Stomach (tissue), 9 donors: Measurements from ENCODE around the gene MCM3AP. TPM values are rescaled to one million over a fixed set of nuclear protein-coding genes. Genes with fewer than 3 reads are reported as not detected.

ENCODE experiments used
- DNase-seq, 2 donors: peaks; one replicate each; pipeline versions ENCODE4 v3.0.0 to v3.0.0-alpha.2; 2013 to 2019
- H3K27ac ChIP-seq, 5 donors: fragments of 200-600 bp in 4 of 5; sonication (generic) in 4 of 5; one replicate each; pipeline ENCODE4 v1.5.1; 2013 to 2019; ENCODE audit warnings: mild to moderate bottlenecking in 1 of 5, moderate library complexity in 1 of 5
- H3K27me3 ChIP-seq, 3 donors: fragments of 200-600 bp; sonication (generic); one replicate each; pipeline ENCODE4 v1.5.1; 2017 to 2019; ENCODE audit warnings: mixed run types in 1 of 3
- H3K36me3 ChIP-seq, 4 donors: fragments of 200-600 bp; sonication (generic); 1 replicate in 3 of 4; 2 replicates in 1 of 4; pipeline ENCODE4 v1.5.1; 2016 to 2019
- H3K4me1 ChIP-seq, 4 donors: fragments of 200-600 bp; sonication (generic); one replicate each; pipeline ENCODE4 v1.5.1; 2016 to 2019
- H3K4me3 ChIP-seq, 4 donors: fragments of 200-600 bp; sonication (generic) in 3 of 4; one replicate each; pipeline ENCODE4 v1.5.1; 2016 to 2019; ENCODE audit warnings: mild to moderate bottlenecking in 1 of 4
- H3K9me3 ChIP-seq, 4 donors: fragments of 200-600 bp; sonication (generic); one replicate each; pipeline ENCODE4 v1.5.1; 2016 to 2019
- EP300 ChIP-seq: sonication (generic); formaldehyde crosslinking; IDR thresholded peaks from one replicate; pipeline ENCODE4 v1.6.1; 2017; ENCODE audit warnings: antibody characterized with exemption
- POLR2A ChIP-seq, 4 donors: fragments of 450-650 bp; IDR thresholded peaks; one replicate each; pipeline ENCODE4 v1.6.1; 2016; ENCODE audit warnings: antibody characterized with exemption in 4 of 4, control low read depth in 2 of 4, mild to moderate bottlenecking in 1 of 4, moderate library complexity in 1 of 4
- POLR2AphosphoS5 ChIP-seq, 3 donors: sonication (generic); formaldehyde crosslinking; IDR thresholded peaks; one replicate each; pipeline ENCODE4 v1.6.1; 2016; ENCODE audit warnings: antibody characterized with exemption in 3 of 3
- WGBS, 5 donors: extraction: QIAGEN DNeasy Blood & Tissue Kit in 3 of 5; methylation state at CpG; one replicate each; pipeline versions ENCODE4 v1.1.5 to v1.1.7; 2013 to 2018; 5-methylcytosine and 5-hydroxymethylcytosine counted together
- intact Hi-C: fragments of 100-400 bp; cut with DNase I; formaldehyde crosslinking; loops from one replicate; pipeline ENCODE4 v1.15.1; 2023; ENCODE audit warnings: low total_unique reads
- polyA plus RNA-seq, 3 donors: library from polyadenylated mRNA; stranded (reverse); fragments of 200-250 nt; gene quantifications; one replicate each; pipeline ENCODE4 v1.2.3, GENCODE V29; 2013
- total RNA-seq, 5 donors: library from RNA; depleted of rRNA; stranded (reverse); fragments of >200 nt; gene quantifications; one replicate each; pipeline versions ENCODE4 v1.1.0 to v1.2.3, GENCODE V29; 2014 to 2016
- TF ChIP-seq, protein P1 (sequence below), 7 experiments: fragments of 450-650 bp in 4 of 7; fragments of 200-600 bp in 3 of 7; sonication (generic) in 3 of 7; IDR thresholded peaks; one replicate each; pipeline ENCODE4 v1.5.1; 2016 to 2019; ENCODE audit warnings: antibody characterized with exemption in 7 of 7, control low read depth in 2 of 7, mild to moderate bottlenecking in 1 of 7
- donor health status: healthy with polysubstance abuse.
- donor health status: Bipolar disorder and iron deficiency.
- donor health status: healthy.

The MCM3AP gene
- total and polyA plus RNA-seq, 8 donors: 18.9 to 555 (median 57.4) TPM

DNA sequence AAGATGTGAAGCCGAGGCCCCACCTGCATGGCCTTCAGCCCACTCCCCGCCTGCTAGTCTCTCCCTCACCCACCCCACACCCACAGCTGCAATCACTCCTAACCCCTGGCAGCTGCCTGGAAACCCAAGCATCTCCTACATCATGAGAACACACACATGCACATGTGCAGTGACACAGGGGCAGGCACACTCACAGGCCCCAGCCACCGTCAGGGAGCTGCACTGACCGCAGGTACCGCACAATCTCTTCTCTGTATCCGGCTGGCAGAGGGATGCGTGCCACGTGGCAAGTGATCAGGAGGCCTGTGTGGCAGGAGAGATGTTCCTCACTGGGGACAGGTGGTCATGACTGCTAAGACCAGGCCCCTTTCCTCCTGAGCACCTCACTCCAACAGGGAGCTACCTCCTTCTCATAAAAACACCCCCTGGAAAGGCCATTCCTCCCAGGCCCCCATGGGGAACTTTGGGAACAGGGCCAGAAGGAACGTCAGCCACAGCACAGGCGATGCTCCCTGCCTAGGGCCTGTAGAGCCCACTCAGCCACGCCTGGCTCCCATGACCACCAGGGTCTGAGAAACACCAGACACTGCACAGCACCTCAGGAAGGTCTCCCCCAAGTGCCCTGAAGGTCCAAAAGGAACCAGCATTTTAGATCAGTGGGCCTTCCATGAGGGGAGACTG is 62.8 kb downstream of the MCM3AP start:
- WGBS, 5 donors: 63 to 88% (median 77%) methylated on average over 10 to 11 of the region's 11 CpGs
- Histone ChIP-seq H3K9me3 (no peaks in the 10 kb centered on the region), H3K4me1 (peaks cover 16 to 32% (median 23%) of the 10 kb centered on the region in 4 donors), H3K4me3 (no peak overlapping the region), H3K27me3 (no peaks in the 10 kb centered on the region), H3K36me3 (peaks cover 32 to 56% (median 53%) of the 10 kb centered on the region in 4 donors), H3K27ac (no peak overlapping the region)
- DNase-seq: no peak
- no peak for TF ChIP-seq POLR2A (IDR thresholded peaks at IDR 0.05)
- intact Hi-C loops: loop anchor here (10.0 kb wide), 1 partner anchor 78 kb away; no protein-coding TSS in a partner anchor

DNA sequence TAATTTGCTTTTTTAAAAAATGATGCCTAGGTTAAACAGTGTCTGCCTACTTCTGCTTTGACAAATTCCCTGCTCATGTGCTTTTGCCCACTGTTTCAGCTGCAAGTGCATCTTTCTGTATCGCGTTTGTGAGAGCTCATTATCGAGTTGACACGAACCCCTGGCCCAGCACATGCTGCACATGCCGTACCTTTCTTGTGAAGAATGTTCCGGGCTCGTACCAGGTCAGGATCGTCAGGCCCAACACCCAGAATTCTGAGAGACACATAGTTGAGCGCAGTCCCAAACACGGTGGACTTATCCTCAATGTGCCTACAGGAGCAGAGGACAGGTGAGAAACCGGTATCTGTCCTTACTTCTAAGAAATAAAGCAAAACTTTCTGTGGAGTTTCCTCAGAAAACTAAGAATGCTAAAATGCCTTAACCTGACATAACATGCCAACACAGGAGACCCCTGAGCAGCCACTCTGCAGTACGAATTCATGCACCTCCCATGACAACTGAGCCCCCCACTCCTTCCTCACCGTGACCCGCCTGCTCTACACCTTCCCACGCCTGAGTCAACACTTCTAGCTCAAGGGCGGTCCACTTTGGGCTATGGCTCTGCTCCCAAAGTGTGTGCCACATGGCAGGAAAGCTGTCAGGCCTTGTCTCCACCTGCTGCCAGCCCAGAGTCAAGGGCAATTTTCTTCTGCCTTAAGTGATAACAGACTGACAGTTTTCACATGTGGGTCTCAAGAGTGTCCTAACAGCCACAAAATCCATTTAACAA is 63.6 kb downstream of the MCM3AP start:
- 79 to 88% (median 84%) methylated on average over 15 to 16 of the region's 16 CpGs for WGBS, 5 donors
- H3K9me3 ChIP-seq: no peaks in the 10 kb centered on the region
- no peak overlapping the region for H3K27ac ChIP-seq
- peaks cover 9 to 25% (median 16%) of the 10 kb centered on the region in 4 donors for H3K4me1 ChIP-seq
- no peak overlapping the region for H3K4me3 ChIP-seq
- H3K36me3 ChIP-seq: peaks cover 32 to 64% (median 59%) of the 10 kb centered on the region in 4 donors
- DNase-seq: no peak
- H3K27me3 ChIP-seq: no peaks in the 10 kb centered on the region
- intact Hi-C loops: loop anchor here (10.0 kb wide), 1 partner anchor 77 kb away; no protein-coding TSS in a partner anchor
- TF ChIP-seq POLR2AphosphoS5 (IDR thresholded peaks at IDR 0.05): no peak
- TF ChIP-seq, protein P1, sequence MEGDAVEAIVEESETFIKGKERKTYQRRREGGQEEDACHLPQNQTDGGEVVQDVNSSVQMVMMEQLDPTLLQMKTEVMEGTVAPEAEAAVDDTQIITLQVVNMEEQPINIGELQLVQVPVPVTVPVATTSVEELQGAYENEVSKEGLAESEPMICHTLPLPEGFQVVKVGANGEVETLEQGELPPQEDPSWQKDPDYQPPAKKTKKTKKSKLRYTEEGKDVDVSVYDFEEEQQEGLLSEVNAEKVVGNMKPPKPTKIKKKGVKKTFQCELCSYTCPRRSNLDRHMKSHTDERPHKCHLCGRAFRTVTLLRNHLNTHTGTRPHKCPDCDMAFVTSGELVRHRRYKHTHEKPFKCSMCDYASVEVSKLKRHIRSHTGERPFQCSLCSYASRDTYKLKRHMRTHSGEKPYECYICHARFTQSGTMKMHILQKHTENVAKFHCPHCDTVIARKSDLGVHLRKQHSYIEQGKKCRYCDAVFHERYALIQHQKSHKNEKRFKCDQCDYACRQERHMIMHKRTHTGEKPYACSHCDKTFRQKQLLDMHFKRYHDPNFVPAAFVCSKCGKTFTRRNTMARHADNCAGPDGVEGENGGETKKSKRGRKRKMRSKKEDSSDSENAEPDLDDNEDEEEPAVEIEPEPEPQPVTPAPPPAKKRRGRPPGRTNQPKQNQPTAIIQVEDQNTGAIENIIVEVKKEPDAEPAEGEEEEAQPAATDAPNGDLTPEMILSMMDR (IDR thresholded peaks at IDR 0.05): no peak
- no peak for TF ChIP-seq EP300
- TF ChIP-seq POLR2A (IDR thresholded peaks at IDR 0.05): no peak

DNA sequence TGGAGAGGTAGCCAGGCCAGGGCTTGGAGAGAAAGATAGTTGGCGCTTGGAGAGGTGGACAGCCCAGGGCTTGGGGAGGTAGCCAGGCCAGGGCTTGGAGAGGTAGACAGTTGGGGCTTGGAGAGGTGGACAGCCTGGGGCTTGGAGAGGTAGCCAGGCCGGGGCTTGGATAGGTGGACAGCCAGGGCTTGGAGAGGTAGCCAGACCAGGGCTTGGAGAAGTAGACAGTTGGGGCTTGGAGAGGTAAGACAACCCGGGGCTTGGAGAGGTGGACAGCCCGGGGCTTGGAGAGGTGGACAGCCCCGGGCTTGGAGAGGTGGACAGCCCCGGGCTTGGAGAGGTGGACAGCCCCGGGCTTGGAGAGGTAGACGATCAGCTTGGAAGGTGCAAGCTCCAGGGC is 64.6 kb downstream of the MCM3AP start:
- DNase-seq: no peak
- 93 to 97% (median 95%) methylated on average over 7 to 8 of the region's 8 CpGs for WGBS, 5 donors

DNA sequence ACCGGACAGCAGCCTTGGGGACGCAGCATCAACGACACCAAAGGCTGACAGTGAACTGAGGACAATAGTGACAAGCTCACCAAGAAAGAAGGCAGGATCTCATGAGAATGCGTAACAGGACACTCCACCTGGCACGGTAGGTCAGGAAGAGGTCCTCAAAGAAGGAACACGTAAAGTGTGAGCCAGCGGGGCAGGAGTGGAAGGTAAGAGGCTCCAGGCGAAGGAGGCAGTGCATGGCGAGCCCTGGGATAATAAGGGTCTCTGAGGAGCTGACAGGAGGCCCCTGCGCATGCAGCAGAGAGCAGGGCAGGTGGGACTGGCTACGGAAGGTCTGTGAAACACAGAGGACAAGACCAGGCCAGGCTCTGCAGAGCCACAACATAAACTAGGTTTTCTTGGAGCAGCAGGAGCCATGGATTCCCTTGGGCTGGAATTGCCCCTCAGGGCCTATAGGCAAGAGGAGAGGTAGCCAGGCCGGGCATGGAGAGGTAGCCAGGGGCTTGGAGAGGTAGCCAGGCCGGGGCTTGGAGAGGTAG is 65.1 kb downstream of the MCM3AP start:
- H3K27ac ChIP-seq: no peak overlapping the region
- H3K9me3 ChIP-seq: no peaks in the 10 kb centered on the region
- no peak for DNase-seq
- TF ChIP-seq EP300: no peak
- TF ChIP-seq, protein P1 (IDR thresholded peaks at IDR 0.05): no peak
- TF ChIP-seq POLR2A (IDR thresholded peaks at IDR 0.05): no peak
- TF ChIP-seq POLR2AphosphoS5 (IDR thresholded peaks at IDR 0.05): no peak
- intact Hi-C loops: loop anchor here (10.0 kb wide), 1 partner anchor 76 kb away; no protein-coding TSS in a partner anchor
- no peaks in the 10 kb centered on the region for H3K27me3 ChIP-seq
- peaks cover 0 to 11% (median 4%) of the 10 kb centered on the region in 4 donors for H3K4me1 ChIP-seq
- H3K36me3 ChIP-seq: peaks cover 41 to 79% (median 73%) of the 10 kb centered on the region in 4 donors
- no peak overlapping the region for H3K4me3 ChIP-seq
- 84 to 96% (median 90%) methylated on average over 13 of the region's 13 CpGs for WGBS, 5 donors

More for the DNA sequence above, 64.6 kb downstream of the MCM3AP start:
- Histone ChIP-seq H3K9me3 (no peaks in the 10 kb centered on the region), H3K36me3 (peaks cover 38 to 74% (median 68%) of the 10 kb centered on the region in 4 donors), H3K4me1 (peaks cover 0 to 15% (median 7%) of the 10 kb centered on the region in 4 donors), H3K27ac (no peak overlapping the region), H3K27me3 (no peaks in the 10 kb centered on the region), H3K4me3 (no peak overlapping the region)
- intact Hi-C loops: loop anchor here (10.0 kb wide), 1 partner anchor 76 kb away; no protein-coding TSS in a partner anchor
- TF ChIP-seq, protein P1 (IDR thresholded peaks at IDR 0.05): no peak
- TF ChIP-seq POLR2AphosphoS5 (IDR thresholded peaks at IDR 0.05): no peak
- no peak for TF ChIP-seq EP300
- TF ChIP-seq POLR2A (IDR thresholded peaks at IDR 0.05): no peak
